Panc1 (cell line): ENCODE measurements around the gene NDST1. TPM values are rescaled to one million over a fixed set of nuclear protein-coding genes. Genes with fewer than 3 reads are reported as not detected.

Experiments
- ATAC-seq: fragments of 200-7000 bp; cut with Tn5 transposase; 2 replicates; pipeline ENCODE4 v1.9.1; 2020; ENCODE audit warnings: mild to moderate bottlenecking, moderate library complexity
- BruUV-seq: library from RNA; stranded (reverse); fragments of 400-500 nt; replicated peaks from 2 replicates; lab custom pipeline; 2021; lab: Mats Ljungman, UMichigan
- CTCF ChIA-PET: fragments of 300-600 bp; sonication (Branson Sonifier 250); formaldehyde crosslinking; loops from one replicate; lab custom pipeline; 2022; ENCODE audit warnings: antibody characterized with exemption; lab: Charles Lee
- POLR2A ChIA-PET: fragments of 300-600 bp; sonication (Branson Sonifier 250); formaldehyde crosslinking; loops from one replicate; lab custom pipeline; 2022; ENCODE audit warnings: antibody characterized with exemption; lab: Charles Lee
- DNase-seq: peaks from one replicate; pipeline ENCODE4 v3.0.0-alpha.2; 2010; ENCODE audit warnings: low read depth, low spot score
- H3K27ac ChIP-seq: 2 replicates; pipeline ENCODE4 v1.5.1; 2011; ENCODE audit warnings: mild to moderate bottlenecking, low read length, inconsistent platforms
- H3K27me3 ChIP-seq: fragments of 200-500 bp; sonication (Bioruptor generic); 2 replicates; pipeline ENCODE4 v1.6.0; 2014; ENCODE audit warnings: low read length, inconsistent platforms; ENCODE audit not compliant: control insufficient read depth, insufficient read depth
- H3K36me3 ChIP-seq: fragments of 200-500 bp; sonication (Bioruptor generic); 2 replicates; pipeline ENCODE4 v1.5.1; 2014; ENCODE audit warnings: inconsistent platforms, mild to moderate bottlenecking, low read length, moderate library complexity; ENCODE audit not compliant: control insufficient read depth, insufficient read depth
- H3K4me1 ChIP-seq: 2 replicates; pipeline ENCODE4 v1.5.1; 2011; ENCODE audit warnings: inconsistent platforms, mild to moderate bottlenecking, low read length, moderate library complexity; ENCODE audit not compliant: control insufficient read depth, insufficient read depth
- H3K4me3 ChIP-seq, 2 experiments: 2 replicates each; pipeline ENCODE4 v1.5.1; 2011 to 2012; ENCODE audit warnings: low read depth in 2 of 2, low read length in 2 of 2, mild to moderate bottlenecking in 2 of 2, inconsistent platforms in 1 of 2, moderate library complexity in 1 of 2
- H3K9me3 ChIP-seq: fragments of 200-500 bp; sonication (Bioruptor generic); 2 replicates; pipeline ENCODE4 v1.5.1; 2014; ENCODE audit warnings: low read depth, mild to moderate bottlenecking, inconsistent platforms, low read length, moderate library complexity; ENCODE audit not compliant: control insufficient read depth, insufficient read depth
- CTCF ChIP-seq: fragments of 450-650 bp; IDR thresholded peaks from 2 replicates; pipeline ENCODE4 v1.5.1; 2017; ENCODE audit warnings: mild to moderate bottlenecking
- POLR2AphosphoS5 ChIP-seq: IDR thresholded peaks from 2 replicates; pipeline ENCODE4 v1.6.1; 2012; ENCODE audit warnings: mild to moderate bottlenecking, low read depth, low read length, moderate library complexity
- SIN3A ChIP-seq: IDR thresholded peaks from 2 replicates; pipeline ENCODE4 v1.6.1; 2012; ENCODE audit warnings: low read depth, mild to moderate bottlenecking, low read length, moderate library complexity, borderline replicate concordance; ENCODE audit not compliant: insufficient read depth
- TCF7L2 ChIP-seq: IDR thresholded peaks from 2 replicates; pipeline ENCODE4 v1.6.1; 2011; ENCODE audit warnings: mild to moderate bottlenecking, low read depth, low read length, inconsistent platforms
- in situ Hi-C: cut with HindIII; loops from 2 replicates; pipeline ENCODE4 v1.10.0; 2016; ENCODE audit warnings: low sequenced_read_pairs, low pct_unique_long_range_greater_than_20kb
- intact Hi-C: fragments of 100-400 bp; cut with micrococcal nuclease; formaldehyde crosslinking; loops from one replicate; pipeline ENCODE4 v1.10.0; 2022; ENCODE audit not compliant: unreplicated experiment
- total RNA-seq: library from RNA; stranded (reverse); gene quantifications from one replicate; pipeline ENCODE4 v1.2.1, GENCODE V29; 2021; ENCODE audit not compliant: unreplicated experiment
- TF ChIP-seq, protein P1 (sequence below), 2 experiments: IDR thresholded peaks; 2 replicates each; pipeline ENCODE4 v1.6.1; 2011 to 2012; ENCODE audit warnings: low read depth in 2 of 2, control low read depth in 1 of 2, low read length in 1 of 2, mild to moderate bottlenecking in 1 of 2, moderate library complexity in 1 of 2; ENCODE audit not compliant: insufficient read depth in 1 of 2

The NDST1 gene
- total RNA-seq, 1 experiment from 2014 or later, result 142 TPM

DNA sequence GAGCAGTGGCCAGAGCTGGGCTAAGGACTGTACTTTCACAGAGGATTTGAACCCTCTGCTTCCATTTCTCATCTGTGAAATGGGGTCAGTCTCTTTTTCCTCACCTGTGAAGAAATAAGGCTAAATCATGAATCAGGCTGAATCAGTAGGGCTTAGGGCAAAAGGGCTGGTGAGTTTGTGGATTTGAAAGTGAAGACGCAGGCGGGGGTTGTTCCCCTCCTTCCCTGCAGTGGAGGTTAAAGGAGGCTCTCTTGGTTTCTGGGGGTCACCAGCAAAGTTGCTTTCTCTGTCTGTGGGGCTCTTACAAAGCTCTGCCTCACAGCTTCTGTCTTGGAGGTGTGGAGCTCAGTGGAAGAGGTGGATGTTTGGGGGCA, 17.6 kb upstream of the NDST1 start:
- peak overlapping the region; percentile 95 for H3K27ac ChIP-seq
- DNase-seq, result no peak
- no TSS peak for BruUV-seq
- H3K4me3 ChIP-seq, result no peak overlapping the region
- CTCF ChIA-PET, result interaction anchor here (0.6 to 1.3 kb wide), 3 partner anchors 8 to 32 kb away, joined by 3 to 9 read pairs (median 3); no protein-coding TSS in a partner anchor
- peaks cover 66% of the 10 kb centered on the region for H3K4me1 ChIP-seq
- H3K9me3 ChIP-seq, result no peaks in the 10 kb centered on the region
- intact Hi-C loops (no loop called here), in situ Hi-C loops (no loop called here)
- no peaks in the 10 kb centered on the region for H3K27me3 ChIP-seq
- TF ChIP-seq SIN3A (no peak), CTCF (no peak), POLR2AphosphoS5 (no peak), TCF7L2 (no peak)
- TF ChIP-seq, protein P1, sequence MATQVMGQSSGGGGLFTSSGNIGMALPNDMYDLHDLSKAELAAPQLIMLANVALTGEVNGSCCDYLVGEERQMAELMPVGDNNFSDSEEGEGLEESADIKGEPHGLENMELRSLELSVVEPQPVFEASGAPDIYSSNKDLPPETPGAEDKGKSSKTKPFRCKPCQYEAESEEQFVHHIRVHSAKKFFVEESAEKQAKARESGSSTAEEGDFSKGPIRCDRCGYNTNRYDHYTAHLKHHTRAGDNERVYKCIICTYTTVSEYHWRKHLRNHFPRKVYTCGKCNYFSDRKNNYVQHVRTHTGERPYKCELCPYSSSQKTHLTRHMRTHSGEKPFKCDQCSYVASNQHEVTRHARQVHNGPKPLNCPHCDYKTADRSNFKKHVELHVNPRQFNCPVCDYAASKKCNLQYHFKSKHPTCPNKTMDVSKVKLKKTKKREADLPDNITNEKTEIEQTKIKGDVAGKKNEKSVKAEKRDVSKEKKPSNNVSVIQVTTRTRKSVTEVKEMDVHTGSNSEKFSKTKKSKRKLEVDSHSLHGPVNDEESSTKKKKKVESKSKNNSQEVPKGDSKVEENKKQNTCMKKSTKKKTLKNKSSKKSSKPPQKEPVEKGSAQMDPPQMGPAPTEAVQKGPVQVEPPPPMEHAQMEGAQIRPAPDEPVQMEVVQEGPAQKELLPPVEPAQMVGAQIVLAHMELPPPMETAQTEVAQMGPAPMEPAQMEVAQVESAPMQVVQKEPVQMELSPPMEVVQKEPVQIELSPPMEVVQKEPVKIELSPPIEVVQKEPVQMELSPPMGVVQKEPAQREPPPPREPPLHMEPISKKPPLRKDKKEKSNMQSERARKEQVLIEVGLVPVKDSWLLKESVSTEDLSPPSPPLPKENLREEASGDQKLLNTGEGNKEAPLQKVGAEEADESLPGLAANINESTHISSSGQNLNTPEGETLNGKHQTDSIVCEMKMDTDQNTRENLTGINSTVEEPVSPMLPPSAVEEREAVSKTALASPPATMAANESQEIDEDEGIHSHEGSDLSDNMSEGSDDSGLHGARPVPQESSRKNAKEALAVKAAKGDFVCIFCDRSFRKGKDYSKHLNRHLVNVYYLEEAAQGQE (IDR thresholded peaks at IDR 0.05; ENCODE audit: insufficient read depth in 1 of 2, low read depth in 2 of 2, low read length in 1 of 2), result no peak
- ATAC-seq, result no peak
- POLR2A ChIA-PET, result no interaction called here
- H3K36me3 ChIP-seq, result no peaks in the 10 kb centered on the region

GRCh38 chr5:150490754-150491153, 17.2 kb upstream of the NDST1 start:
- peaks cover 64% of the 10 kb centered on the region for H3K4me1 ChIP-seq

More at GRCh38 chr5:150490754-150491153, 17.2 kb upstream of the NDST1 start:
- Histone ChIP-seq H3K4me3 (no peak overlapping the region), H3K27ac (peak overlapping the region; percentile 95), H3K9me3 (no peaks in the 10 kb centered on the region), H3K36me3 (no peaks in the 10 kb centered on the region), H3K27me3 (no peaks in the 10 kb centered on the region)
- TF ChIP-seq, protein P1 (IDR thresholded peaks at IDR 0.05; ENCODE audit: insufficient read depth in 1 of 2, low read depth in 2 of 2, low read length in 1 of 2), result no peak
- no peak for TF ChIP-seq CTCF
- no peak for TF ChIP-seq SIN3A
- TF ChIP-seq POLR2AphosphoS5, result no peak
- no peak for TF ChIP-seq TCF7L2
- DNase-seq, result no peak
- intact Hi-C loops (no loop called here), in situ Hi-C loops (no loop called here)
- CTCF ChIA-PET, result no interaction called here
- POLR2A ChIA-PET, result no interaction called here
- no peak for ATAC-seq
- BruUV-seq, result no TSS peak
